ENCODE results near the gene CNR1.

The CNR1 gene

DNA sequence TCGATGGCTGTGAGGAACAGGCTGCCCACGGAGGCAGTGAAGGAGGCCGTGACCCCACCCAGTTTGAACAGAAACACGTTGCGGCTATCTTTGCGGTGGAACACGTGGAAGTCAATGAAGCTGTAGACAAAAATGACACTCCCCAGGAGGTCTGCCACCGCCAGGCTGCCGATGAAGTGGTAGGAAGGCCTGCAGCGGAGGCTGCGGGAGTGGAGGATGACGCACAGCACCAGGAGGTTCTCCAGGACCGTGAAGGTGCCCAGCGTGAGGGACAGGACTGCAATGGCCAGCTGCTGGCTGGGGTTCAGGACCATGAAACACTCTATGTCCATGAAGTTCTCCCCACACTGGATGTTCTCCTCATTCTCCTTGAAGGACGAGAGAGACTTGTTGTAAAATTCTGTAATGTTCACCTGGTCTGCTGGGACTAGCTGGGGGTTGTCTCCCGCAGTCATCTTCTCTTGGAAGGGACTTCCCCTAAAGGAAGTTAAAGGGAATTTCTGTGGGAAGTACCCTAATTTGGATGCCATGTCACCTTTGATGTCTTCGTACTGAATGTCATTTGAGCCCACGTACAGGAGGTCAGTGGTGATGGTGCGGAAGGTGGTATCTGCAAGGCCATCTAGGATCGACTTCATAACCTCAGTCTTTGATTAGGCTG, 21.4 kb downstream of the CNR1 start:
- TF ChIP-seq, protein P1, sequence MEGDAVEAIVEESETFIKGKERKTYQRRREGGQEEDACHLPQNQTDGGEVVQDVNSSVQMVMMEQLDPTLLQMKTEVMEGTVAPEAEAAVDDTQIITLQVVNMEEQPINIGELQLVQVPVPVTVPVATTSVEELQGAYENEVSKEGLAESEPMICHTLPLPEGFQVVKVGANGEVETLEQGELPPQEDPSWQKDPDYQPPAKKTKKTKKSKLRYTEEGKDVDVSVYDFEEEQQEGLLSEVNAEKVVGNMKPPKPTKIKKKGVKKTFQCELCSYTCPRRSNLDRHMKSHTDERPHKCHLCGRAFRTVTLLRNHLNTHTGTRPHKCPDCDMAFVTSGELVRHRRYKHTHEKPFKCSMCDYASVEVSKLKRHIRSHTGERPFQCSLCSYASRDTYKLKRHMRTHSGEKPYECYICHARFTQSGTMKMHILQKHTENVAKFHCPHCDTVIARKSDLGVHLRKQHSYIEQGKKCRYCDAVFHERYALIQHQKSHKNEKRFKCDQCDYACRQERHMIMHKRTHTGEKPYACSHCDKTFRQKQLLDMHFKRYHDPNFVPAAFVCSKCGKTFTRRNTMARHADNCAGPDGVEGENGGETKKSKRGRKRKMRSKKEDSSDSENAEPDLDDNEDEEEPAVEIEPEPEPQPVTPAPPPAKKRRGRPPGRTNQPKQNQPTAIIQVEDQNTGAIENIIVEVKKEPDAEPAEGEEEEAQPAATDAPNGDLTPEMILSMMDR (IDR thresholded peaks at IDR 0.05; ENCODE audit: borderline replicate concordance, insufficient read depth, low read depth, low read length): no peak

DNA sequence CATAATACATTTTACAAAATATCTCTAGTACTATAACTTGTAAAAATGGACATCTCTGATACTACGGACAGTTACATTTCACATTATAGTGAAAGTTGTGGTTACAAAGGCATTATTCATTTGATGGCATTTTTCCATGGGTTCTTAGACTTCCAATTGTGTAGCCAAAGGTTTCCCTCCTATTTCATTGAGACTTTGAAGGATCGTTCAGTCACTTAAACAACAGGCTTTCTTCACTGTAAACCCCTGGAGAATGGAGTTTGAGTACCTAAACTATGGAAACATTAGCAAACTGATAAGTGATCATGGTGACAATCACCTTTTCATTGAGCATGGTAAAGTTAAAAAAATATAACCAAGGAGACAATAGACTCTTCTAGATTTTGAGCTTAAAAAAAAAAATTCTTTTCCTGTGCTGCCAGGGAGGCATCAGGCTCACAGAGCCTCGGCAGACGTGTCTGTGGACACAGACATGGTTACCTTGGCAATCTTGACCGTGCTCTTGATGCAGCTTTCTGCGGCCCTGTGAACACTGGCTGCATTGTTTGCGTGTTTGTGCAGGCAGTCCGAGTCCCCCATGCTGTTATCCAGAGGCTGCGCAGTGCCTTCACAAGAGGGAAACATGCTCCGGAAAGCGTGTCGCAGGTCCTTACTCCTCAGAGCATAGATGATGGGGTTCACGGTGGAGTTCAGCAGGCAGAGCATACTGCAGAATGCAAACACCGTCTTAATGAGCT, 22.6 kb downstream of the CNR1 start:
- TF ChIP-seq, protein P1 (IDR thresholded peaks at IDR 0.05; ENCODE audit: borderline replicate concordance, insufficient read depth, low read depth, low read length): no peak
- H3K4me3 ChIP-seq (ENCODE audit: low read depth, low read length): no peak overlapping the region

More for the DNA sequence above, 21.4 kb downstream of the CNR1 start:
- no peak overlapping the region for H3K4me3 ChIP-seq (ENCODE audit: low read depth, low read length)

DNA sequence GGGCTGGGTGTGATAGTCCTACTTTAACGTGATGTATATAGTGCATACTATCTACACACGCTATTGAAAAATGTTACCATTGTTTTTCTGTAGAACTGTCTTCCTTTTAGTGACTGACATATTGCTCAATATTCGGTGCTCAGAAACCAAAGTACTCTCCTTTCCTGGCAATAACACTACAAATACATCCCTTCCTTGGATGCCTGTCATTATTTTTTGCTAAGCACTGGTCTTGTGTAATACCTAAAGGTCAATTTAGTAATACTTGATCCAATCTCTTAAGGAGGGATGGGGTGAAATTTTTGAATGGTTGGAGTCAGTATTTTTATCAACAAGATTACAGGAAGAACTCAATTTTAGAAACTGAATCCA, 23.9 kb downstream of the CNR1 start:
- TF ChIP-seq, protein P1 (IDR thresholded peaks at IDR 0.05; ENCODE audit: borderline replicate concordance, insufficient read depth, low read depth, low read length): no peak
- no peak overlapping the region for H3K4me3 ChIP-seq (ENCODE audit: low read depth, low read length)

DNA sequence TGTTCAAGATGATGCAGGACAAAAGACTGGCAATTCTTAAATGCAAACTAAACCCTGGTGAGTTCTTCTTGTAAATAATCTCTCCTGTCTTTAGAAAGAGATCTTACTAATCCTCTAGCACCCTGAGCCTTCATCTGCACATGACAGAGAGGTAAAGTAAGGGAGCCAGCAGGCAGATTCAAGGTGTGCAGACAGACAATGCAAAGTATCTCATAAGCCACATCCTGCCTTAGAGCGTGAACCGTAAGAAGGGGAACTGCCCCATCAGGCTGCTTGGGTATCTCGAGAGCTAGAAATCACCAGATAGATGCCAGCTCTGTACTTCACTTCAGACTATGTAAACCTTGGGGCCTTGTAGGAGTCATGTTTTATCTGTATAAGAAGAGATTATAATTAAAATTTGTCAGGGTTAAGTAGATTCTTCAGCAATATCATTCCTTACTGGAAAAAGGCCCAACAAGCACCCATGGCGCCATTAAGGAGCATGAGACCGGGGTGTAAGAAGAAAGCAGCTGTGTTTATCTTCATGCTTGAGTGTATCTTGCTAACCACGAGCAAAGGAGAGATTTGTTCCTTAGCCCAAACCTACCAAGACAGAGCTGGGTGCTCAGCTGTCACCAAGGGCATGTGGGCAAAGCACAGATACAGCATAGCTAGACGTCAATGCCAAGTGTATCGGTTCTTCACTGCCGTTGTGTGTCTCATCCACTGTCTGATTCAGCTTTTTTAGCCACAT, 24.4 kb downstream of the CNR1 start:
- TF ChIP-seq, protein P1 (IDR thresholded peaks at IDR 0.05; ENCODE audit: borderline replicate concordance, insufficient read depth, low read depth, low read length): no peak
- peak overlapping the region; percentile 4 for H3K4me3 ChIP-seq (ENCODE audit: low read depth, low read length)

DNA sequence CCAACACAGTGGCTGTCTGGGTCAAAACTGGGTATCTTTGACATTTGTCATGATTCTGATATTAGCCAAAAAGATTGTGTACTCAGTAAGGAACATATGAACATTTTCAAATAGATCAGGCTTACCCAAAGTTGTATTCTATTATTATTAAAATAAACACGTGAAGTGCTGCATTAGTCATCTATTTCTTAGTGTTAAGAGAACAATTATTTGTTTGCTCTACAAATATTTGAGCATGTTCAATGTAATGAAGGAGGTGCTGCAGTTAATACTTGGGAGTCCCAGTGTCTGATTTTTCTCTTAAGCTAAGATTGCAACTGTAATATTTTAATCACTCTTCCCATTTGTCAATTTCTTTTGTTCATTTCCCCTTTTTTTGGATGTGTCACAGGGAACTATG, 28.2 kb downstream of the CNR1 start:
- no peak overlapping the region for H3K4me3 ChIP-seq (ENCODE audit: low read depth, low read length)
- TF ChIP-seq, protein P1 (IDR thresholded peaks at IDR 0.05; ENCODE audit: borderline replicate concordance, insufficient read depth, low read depth, low read length): no peak

DNA sequence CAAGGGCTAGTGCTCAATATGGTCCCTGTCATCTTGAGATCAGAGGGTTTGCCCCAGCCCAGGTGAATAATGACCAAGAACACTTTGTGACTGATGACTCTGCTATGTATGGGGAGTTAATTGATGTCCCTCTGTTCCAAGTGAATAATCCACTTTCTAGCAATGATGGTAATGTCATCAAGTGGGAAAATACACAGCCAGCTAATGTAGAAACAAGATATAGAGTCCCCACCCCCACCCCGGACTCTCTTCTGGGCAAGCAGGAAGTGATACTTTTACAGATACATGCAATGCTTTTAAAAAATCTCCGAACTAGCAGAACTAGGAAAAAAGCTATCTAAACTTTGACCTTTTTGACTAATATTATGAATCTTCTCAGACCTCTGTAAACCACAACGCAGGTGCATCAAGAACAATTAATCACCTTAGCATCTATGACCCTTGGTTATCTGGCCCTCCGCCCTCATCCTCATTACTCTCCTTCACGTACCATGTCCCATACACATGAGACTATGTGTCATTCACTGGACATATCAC, 30.5 kb downstream of the CNR1 start:
- H3K4me3 ChIP-seq (ENCODE audit: low read depth, low read length): no peak overlapping the region
- TF ChIP-seq, protein P1 (IDR thresholded peaks at IDR 0.05; ENCODE audit: borderline replicate concordance, insufficient read depth, low read depth, low read length): no peak
